Lung (tissue), 12 donors: ENCODE data around the gene FAIM2. TPM values are rescaled to one million over a fixed set of nuclear protein-coding genes. Genes with fewer than 3 reads are reported as not detected.

Experiments used
- ATAC-seq: fragments of 200-7000 bp; cut with Tn5 transposase; one replicate; pipeline ENCODE4 v1.9.1; 2020; ENCODE audit warnings: moderate number of reproducible peaks; ENCODE audit not compliant: insufficient read depth, low FRiP score
- DNase-seq, 3 donors: peaks; one replicate each; pipeline ENCODE4 v3.0.0-alpha.2; 2013 to 2017
- H3K27ac ChIP-seq, 2 donors: one replicate each; pipeline ENCODE4 v1.5.1; 2013; ENCODE audit warnings: mild to moderate bottlenecking in 2 of 2, moderate library complexity in 2 of 2, control low read depth in 1 of 2, inconsistent platforms in 1 of 2, low read depth in 1 of 2, low read length in 1 of 2
- H3K27me3 ChIP-seq, 3 donors: one replicate each; pipeline ENCODE4 v1.5.1; 2013; ENCODE audit warnings: low read length in 2 of 3; ENCODE audit not compliant: control insufficient read depth in 3 of 3, insufficient read depth in 3 of 3
- H3K36me3 ChIP-seq, 4 donors: one replicate each; pipeline ENCODE4 v1.5.1; 2013; ENCODE audit warnings: low read length in 4 of 4, mild to moderate bottlenecking in 1 of 4, moderate library complexity in 1 of 4; ENCODE audit not compliant: control insufficient read depth in 4 of 4, insufficient read depth in 4 of 4
- H3K4me1 ChIP-seq, 5 donors: one replicate each; pipeline ENCODE4 v1.5.1; 2013; ENCODE audit warnings: low read length in 5 of 5, mild to moderate bottlenecking in 2 of 5, moderate library complexity in 1 of 5; ENCODE audit not compliant: control insufficient read depth in 5 of 5, insufficient read depth in 5 of 5
- H3K4me3 ChIP-seq: one replicate; pipeline ENCODE4 v1.5.1; 2013; ENCODE audit warnings: mild to moderate bottlenecking, control low read depth, moderate library complexity
- H3K9ac ChIP-seq, 2 donors: one replicate each; pipeline ENCODE4 v1.5.1; 2013; ENCODE audit warnings: low read length in 2 of 2, control low read depth in 1 of 2; ENCODE audit not compliant: insufficient read depth in 1 of 2
- H3K9me3 ChIP-seq, 4 donors: one replicate each; pipeline ENCODE4 v1.5.1; 2013; ENCODE audit warnings: low read length in 3 of 4, mild to moderate bottlenecking in 1 of 4, moderate library complexity in 1 of 4; ENCODE audit not compliant: control insufficient read depth in 4 of 4, insufficient read depth in 3 of 4
- CTCF ChIP-seq: IDR thresholded peaks from 2 replicates; pipeline ENCODE4 v1.5.1; 2012; ENCODE audit warnings: mild to moderate bottlenecking; ENCODE audit errors: control extremely low read depth, extremely low read depth
- WGBS, 2 donors: extraction: QIAGEN DNeasy Blood & Tissue Kit; methylation state at CpG; one replicate each; pipeline ENCODE4 v1.1.7; 2013; 5-methylcytosine and 5-hydroxymethylcytosine counted together
- polyA plus RNA-seq, 2 donors: library from polyadenylated mRNA; stranded (reverse); fragments of 200-250 nt; gene quantifications; one replicate each; pipeline ENCODE4 v1.2.1, GENCODE V29; 2013
- total RNA-seq, 2 donors: library from RNA; depleted of rRNA in 1 of 2; stranded (reverse); fragments of >200 nt in 1 of 2; gene quantifications; one replicate each; pipeline ENCODE4 v1.2.1, GENCODE V29; 2014 to 2021
- donor health status: control.
- donor health status: control.
- donor health status: Bipolar disorder and iron deficiency.
- donor health status: healthy.
- donor health status: DM: yes; HTN: yes; CAD: no.

Gene FAIM2
- total and polyA plus RNA-seq, 4 donors, result 0.46 to 1.4 (median 0.55) TPM

DNA sequence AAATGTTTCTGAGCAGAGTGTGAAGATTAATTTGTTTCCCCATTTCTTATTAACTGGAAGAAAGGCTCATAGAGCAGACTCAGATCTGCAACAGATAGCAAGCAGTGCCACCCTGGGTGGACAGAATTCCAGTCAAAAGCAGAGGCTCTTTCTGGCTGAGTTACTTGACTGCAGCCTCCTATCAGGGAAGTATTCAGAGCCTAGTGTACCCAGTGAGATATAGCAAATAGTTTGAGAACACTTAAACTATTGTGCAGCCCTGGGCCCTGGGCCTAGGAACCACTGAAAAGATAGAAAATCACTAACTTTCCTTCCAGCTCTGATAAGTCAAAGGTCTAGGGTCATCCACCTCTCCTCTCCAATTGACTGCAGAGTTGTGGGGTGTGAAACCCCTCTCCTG, 35.6 kb upstream of the FAIM2 start:
- Histone ChIP-seq H3K4me1 (peaks cover 0 to 10% (median 0%) of the 10 kb centered on the region in 5 donors), H3K9ac (no peak overlapping the region), H3K4me3 (no peak overlapping the region), H3K27me3 (no peaks in the 10 kb centered on the region), H3K27ac (no peak overlapping the region), H3K9me3 (no peaks in the 10 kb centered on the region), H3K36me3 (no peaks in the 10 kb centered on the region)
- TF ChIP-seq CTCF, result no peak
- peak in 1 of 3 donors; percentile 34 for DNase-seq
- ATAC-seq, result no peak

- no peak for ATAC-seq
- 81 to 82% methylated on average over 8 of the region's 8 CpGs for WGBS, 2 donors
- TF ChIP-seq CTCF, result no peak
- Histone ChIP-seq H3K9ac (no peak overlapping the region), H3K27me3 (no peaks in the 10 kb centered on the region), H3K4me3 (no peak overlapping the region), H3K9me3 (no peaks in the 10 kb centered on the region), H3K27ac (no peak overlapping the region), H3K36me3 (no peaks in the 10 kb centered on the region), H3K4me1 (peaks cover 0 to 5% (median 0%) of the 10 kb centered on the region in 5 donors)
- no peak for DNase-seq
These were observed 34.1 kb upstream of the FAIM2 start for GRCh38 chr12:49937639-49938300.

DNA sequence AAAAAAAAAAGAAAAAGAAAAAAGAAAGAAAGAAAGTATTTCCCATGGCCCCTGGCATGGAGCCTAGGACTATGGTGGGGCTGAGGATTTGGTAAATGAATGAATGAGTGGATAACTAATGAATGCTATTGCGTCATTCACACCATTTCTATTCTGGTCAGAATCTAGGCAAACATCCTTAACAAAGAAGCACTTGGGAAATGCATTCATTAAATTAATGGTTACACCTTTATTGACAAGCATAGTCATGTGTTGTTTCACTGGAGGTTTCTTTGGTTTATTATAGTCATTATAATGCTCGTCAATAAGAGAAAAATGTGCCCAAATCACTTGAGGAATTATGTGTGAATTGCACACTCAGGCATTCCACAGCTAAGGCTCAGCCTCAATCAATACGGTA, 33.2 kb upstream of the FAIM2 start:
- H3K4me1 ChIP-seq, result peaks cover 0 to 5% (median 0%) of the 10 kb centered on the region in 5 donors
- no peaks in the 10 kb centered on the region for H3K9me3 ChIP-seq
- no peak for TF ChIP-seq CTCF
- H3K4me3 ChIP-seq, result no peak overlapping the region
- DNase-seq (no peak), ATAC-seq (no peak)
- no peak overlapping the region for H3K9ac ChIP-seq
- 81 to 90% methylated on average over 3 of the region's 3 CpGs for WGBS, 2 donors
- no peaks in the 10 kb centered on the region for H3K27me3 ChIP-seq
- H3K36me3 ChIP-seq, result no peaks in the 10 kb centered on the region
- no peak overlapping the region for H3K27ac ChIP-seq

DNA sequence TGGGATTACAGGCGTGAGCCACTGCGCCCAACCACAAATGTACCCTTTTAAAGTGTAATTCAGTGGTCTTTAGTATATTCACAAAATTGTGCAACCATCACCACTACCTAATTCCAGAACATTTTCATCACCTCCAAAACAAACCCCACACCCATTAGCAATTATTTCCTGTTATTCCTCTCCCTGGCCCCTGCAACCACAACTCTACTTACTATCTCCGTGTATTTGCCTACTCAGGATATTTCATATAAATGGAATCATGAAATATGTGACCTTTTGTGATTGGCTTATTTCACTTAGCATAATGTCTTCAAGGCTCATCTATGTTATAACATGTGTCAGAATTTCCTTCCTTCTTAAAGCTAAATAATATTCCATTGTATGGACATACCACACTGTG, 30.8 kb upstream of the FAIM2 start:
- Histone ChIP-seq H3K4me3 (no peak overlapping the region), H3K36me3 (no peaks in the 10 kb centered on the region), H3K27ac (no peak overlapping the region), H3K9me3 (no peaks in the 10 kb centered on the region), H3K27me3 (no peaks in the 10 kb centered on the region), H3K4me1 (peaks cover 0 to under 1% (median 0%) of the 10 kb centered on the region in 5 donors), H3K9ac (no peak overlapping the region)
- DNase-seq (no peak), ATAC-seq (no peak)
- 78 to 84% methylated on average over 3 of the region's 3 CpGs for WGBS, 2 donors
- no peak for TF ChIP-seq CTCF
